Activated T-helper 17 cell treated with anti-CD3 and anti-CD28 coated beads, Interleukin-2, amount 50 U/mL, for 72 hours (primary cell): ENCODE data around the gene DEGS2. TPM values are rescaled to one million over a fixed set of nuclear protein-coding genes. Genes with fewer than 3 reads are reported as not detected.

Source experiments
- ATAC-seq: fragments of 150-1000 bp; cut with Tn5 transposase; replicated peaks from 2 replicates; pipeline ENCODE4 v1.10.0; 2021; ENCODE audit warnings: mild to moderate bottlenecking, moderate library complexity
- H3K27ac Mint-ChIP-seq: one replicate; pipeline ENCODE4 v1.8.0; 2022; ENCODE audit warnings: mixed read lengths
- H3K27me3 Mint-ChIP-seq: one replicate; pipeline ENCODE4 v1.8.0; 2022; ENCODE audit warnings: mixed read lengths
- H3K36me3 Mint-ChIP-seq: one replicate; pipeline ENCODE4 v1.8.0; 2022; ENCODE audit warnings: low read depth, mild to moderate bottlenecking, mixed read lengths
- H3K4me1 Mint-ChIP-seq: one replicate; pipeline ENCODE4 v1.8.0; 2022; ENCODE audit warnings: mixed read lengths
- H3K4me3 Mint-ChIP-seq: one replicate; pipeline ENCODE4 v1.8.0; 2022; ENCODE audit warnings: mild to moderate bottlenecking, mixed read lengths
- H3K9me3 Mint-ChIP-seq: one replicate; pipeline ENCODE4 v1.8.0; 2022; ENCODE audit warnings: mixed read lengths
- total RNA-seq, 2 donors: library from RNA; stranded (reverse); gene quantifications; one replicate each; pipeline ENCODE4 v1.2.3, GENCODE V29; 2022

The DEGS2 gene
- total RNA-seq, 2 donors from 2014 or later = 0.30 to 8.3 TPM

- H3K27me3 Mint-ChIP-seq = no peaks in the 10 kb centered on the region
- H3K27ac Mint-ChIP-seq = peak overlapping the region; percentile 95
- H3K9me3 Mint-ChIP-seq = no peaks in the 10 kb centered on the region
- ATAC-seq = no peak
- H3K4me3 Mint-ChIP-seq = peak overlapping the region; percentile 93
- peaks cover 58% of the 10 kb centered on the region for H3K4me1 Mint-ChIP-seq
- peaks cover 90% of the 10 kb centered on the region for H3K36me3 Mint-ChIP-seq
Observed at GRCh38 chr14:100109594-100109955, 49.9 kb downstream of the DEGS2 start.

GRCh38 chr14:100108840-100109593 is 50.4 kb downstream of the DEGS2 start:
- no peaks in the 10 kb centered on the region for H3K27me3 Mint-ChIP-seq
- peaks cover 63% of the 10 kb centered on the region for H3K4me1 Mint-ChIP-seq
- peaks cover 94% of the 10 kb centered on the region for H3K36me3 Mint-ChIP-seq
- no peaks in the 10 kb centered on the region for H3K9me3 Mint-ChIP-seq
- H3K4me3 Mint-ChIP-seq = peak overlapping the region; percentile 93
- ATAC-seq = no peak
- peak overlapping the region; percentile 95 for H3K27ac Mint-ChIP-seq

- H3K27ac Mint-ChIP-seq = peak overlapping the region; percentile 95
- peaks cover 95% of the 10 kb centered on the region for H3K36me3 Mint-ChIP-seq
- no peaks in the 10 kb centered on the region for H3K27me3 Mint-ChIP-seq
- peak; percentile 62 for ATAC-seq
- peak overlapping the region; percentile 93 for H3K4me3 Mint-ChIP-seq
- peaks cover 68% of the 10 kb centered on the region for H3K4me1 Mint-ChIP-seq
- H3K9me3 Mint-ChIP-seq = no peaks in the 10 kb centered on the region
Observed at GRCh38 chr14:100108042-100108825, 51.2 kb downstream of the DEGS2 start.

- peak overlapping the region; percentile 93 for H3K4me3 Mint-ChIP-seq
- peak; percentile 44 for ATAC-seq
- no peaks in the 10 kb centered on the region for H3K27me3 Mint-ChIP-seq
- peaks cover 66% of the 10 kb centered on the region for H3K4me1 Mint-ChIP-seq
- H3K36me3 Mint-ChIP-seq = peaks cover 95% of the 10 kb centered on the region
- no peaks in the 10 kb centered on the region for H3K9me3 Mint-ChIP-seq
- H3K27ac Mint-ChIP-seq = peak overlapping the region; percentile 95
Observed at GRCh38 chr14:100107236-100107635, 52.2 kb downstream of the DEGS2 start.

- Mint-ChIP-seq H3K4me1 (peaks cover 69% of the 10 kb centered on the region), H3K9me3 (no peaks in the 10 kb centered on the region), H3K27ac (peak overlapping the region; percentile 95), H3K4me3 (peak overlapping the region; percentile 93), H3K27me3 (no peaks in the 10 kb centered on the region), H3K36me3 (peaks cover 95% of the 10 kb centered on the region)
- peak; percentile 42 for ATAC-seq
Observed at GRCh38 chr14:100106250-100107112, 53.0 kb downstream of the DEGS2 start.

- ATAC-seq = no peak
- Mint-ChIP-seq H3K36me3 (peaks cover 100% of the 10 kb centered on the region), H3K27ac (peak overlapping the region; percentile 95)
Observed at GRCh38 chr14:100105357-100106169, 53.9 kb downstream of the DEGS2 start.

GRCh38 chr14:100104523-100105300 is 54.7 kb downstream of the DEGS2 start:
- H3K9me3 Mint-ChIP-seq = no peaks in the 10 kb centered on the region
- H3K27me3 Mint-ChIP-seq = no peaks in the 10 kb centered on the region
- peaks cover 79% of the 10 kb centered on the region for H3K4me1 Mint-ChIP-seq
- ATAC-seq = peak; percentile 21
- H3K4me3 Mint-ChIP-seq = peak overlapping the region; percentile 93
- peaks cover 100% of the 10 kb centered on the region for H3K36me3 Mint-ChIP-seq
- peak overlapping the region; percentile 95 for H3K27ac Mint-ChIP-seq

More at GRCh38 chr14:100105357-100106169, 53.9 kb downstream of the DEGS2 start:
- no peaks in the 10 kb centered on the region for H3K9me3 Mint-ChIP-seq
- no peaks in the 10 kb centered on the region for H3K27me3 Mint-ChIP-seq
- peak overlapping the region; percentile 93 for H3K4me3 Mint-ChIP-seq
- peaks cover 70% of the 10 kb centered on the region for H3K4me1 Mint-ChIP-seq

- Mint-ChIP-seq H3K4me1 (peaks cover 77% of the 10 kb centered on the region), H3K36me3 (peaks cover 100% of the 10 kb centered on the region), H3K27me3 (no peaks in the 10 kb centered on the region), H3K27ac (peak overlapping the region; percentile 95), H3K4me3 (peak overlapping the region; percentile 93), H3K9me3 (no peaks in the 10 kb centered on the region)
- ATAC-seq = peak; percentile 3
Observed at GRCh38 chr14:100104006-100104352, 55.5 kb downstream of the DEGS2 start.

GRCh38 chr14:100103250-100104005 is 56.0 kb downstream of the DEGS2 start:
- H3K27me3 Mint-ChIP-seq = no peaks in the 10 kb centered on the region
- peak overlapping the region; percentile 95 for H3K27ac Mint-ChIP-seq
- H3K4me1 Mint-ChIP-seq = peaks cover 77% of the 10 kb centered on the region
- H3K36me3 Mint-ChIP-seq = peaks cover 100% of the 10 kb centered on the region
- ATAC-seq = peak; percentile 42
- H3K4me3 Mint-ChIP-seq = peak overlapping the region; percentile 93
- no peaks in the 10 kb centered on the region for H3K9me3 Mint-ChIP-seq

GRCh38 chr14:100102156-100102785 is 57.2 kb downstream of the DEGS2 start:
- Mint-ChIP-seq H3K27ac (peak overlapping the region; percentile 95), H3K27me3 (no peaks in the 10 kb centered on the region), H3K9me3 (no peaks in the 10 kb centered on the region), H3K36me3 (peaks cover 100% of the 10 kb centered on the region), H3K4me1 (peaks cover 77% of the 10 kb centered on the region), H3K4me3 (peak overlapping the region; percentile 93)
- ATAC-seq = no peak

GRCh38 chr14:100100032-100100703 is 59.3 kb downstream of the DEGS2 start:
- H3K27me3 Mint-ChIP-seq = no peaks in the 10 kb centered on the region
- H3K9me3 Mint-ChIP-seq = no peaks in the 10 kb centered on the region
- H3K36me3 Mint-ChIP-seq = peaks cover 100% of the 10 kb centered on the region
- peak overlapping the region; percentile 83 for H3K27ac Mint-ChIP-seq
- peaks cover 72% of the 10 kb centered on the region for H3K4me1 Mint-ChIP-seq
- peak; percentile 22 for ATAC-seq
- peak overlapping the region; percentile 93 for H3K4me3 Mint-ChIP-seq

GRCh38 chr14:100098171-100098570 is 61.3 kb downstream of the DEGS2 start:
- H3K36me3 Mint-ChIP-seq = peaks cover 100% of the 10 kb centered on the region

More at GRCh38 chr14:100098171-100098570, 61.3 kb downstream of the DEGS2 start:
- H3K27me3 Mint-ChIP-seq = no peaks in the 10 kb centered on the region
- ATAC-seq = no peak
- H3K9me3 Mint-ChIP-seq = no peaks in the 10 kb centered on the region
- H3K4me1 Mint-ChIP-seq = peaks cover 66% of the 10 kb centered on the region
- H3K27ac Mint-ChIP-seq = peak overlapping the region; percentile 83
- peak overlapping the region; percentile 93 for H3K4me3 Mint-ChIP-seq
